Lung (tissue), 12 donors: Measurements from ENCODE around the gene UGT1A3. TPM values are rescaled to one million over a fixed set of nuclear protein-coding genes. Genes with fewer than 3 reads are reported as not detected.
A peak's percentile ranks its signal among the peaks of the same experiment; 100 is the strongest.

ENCODE experiments used
- ATAC-seq: fragments of 200-7000 bp; cut with Tn5 transposase; one replicate; pipeline ENCODE4 v1.9.1; 2020; ENCODE audit warnings: moderate number of reproducible peaks; ENCODE audit not compliant: insufficient read depth, low FRiP score
- DNase-seq, 3 donors: peaks; one replicate each; pipeline ENCODE4 v3.0.0-alpha.2; 2013 to 2017
- H3K27ac ChIP-seq, 2 donors: one replicate each; pipeline ENCODE4 v1.5.1; 2013; ENCODE audit warnings: mild to moderate bottlenecking in 2 of 2, moderate library complexity in 2 of 2, control low read depth in 1 of 2, inconsistent platforms in 1 of 2, low read depth in 1 of 2, low read length in 1 of 2
- H3K27me3 ChIP-seq, 3 donors: one replicate each; pipeline ENCODE4 v1.5.1; 2013; ENCODE audit warnings: low read length in 2 of 3; ENCODE audit not compliant: control insufficient read depth in 3 of 3, insufficient read depth in 3 of 3
- H3K36me3 ChIP-seq, 4 donors: one replicate each; pipeline ENCODE4 v1.5.1; 2013; ENCODE audit warnings: low read length in 4 of 4, mild to moderate bottlenecking in 1 of 4, moderate library complexity in 1 of 4; ENCODE audit not compliant: control insufficient read depth in 4 of 4, insufficient read depth in 4 of 4
- H3K4me1 ChIP-seq, 5 donors: one replicate each; pipeline ENCODE4 v1.5.1; 2013; ENCODE audit warnings: low read length in 5 of 5, mild to moderate bottlenecking in 2 of 5, moderate library complexity in 1 of 5; ENCODE audit not compliant: control insufficient read depth in 5 of 5, insufficient read depth in 5 of 5
- H3K4me3 ChIP-seq: one replicate; pipeline ENCODE4 v1.5.1; 2013; ENCODE audit warnings: mild to moderate bottlenecking, control low read depth, moderate library complexity
- H3K9ac ChIP-seq, 2 donors: one replicate each; pipeline ENCODE4 v1.5.1; 2013; ENCODE audit warnings: low read length in 2 of 2, control low read depth in 1 of 2; ENCODE audit not compliant: insufficient read depth in 1 of 2
- H3K9me3 ChIP-seq, 4 donors: one replicate each; pipeline ENCODE4 v1.5.1; 2013; ENCODE audit warnings: low read length in 3 of 4, mild to moderate bottlenecking in 1 of 4, moderate library complexity in 1 of 4; ENCODE audit not compliant: control insufficient read depth in 4 of 4, insufficient read depth in 3 of 4
- CTCF ChIP-seq: IDR thresholded peaks from 2 replicates; pipeline ENCODE4 v1.5.1; 2012; ENCODE audit warnings: mild to moderate bottlenecking; ENCODE audit errors: control extremely low read depth, extremely low read depth
- WGBS, 2 donors: extraction: QIAGEN DNeasy Blood & Tissue Kit; methylation state at CpG; one replicate each; pipeline ENCODE4 v1.1.7; 2013; 5-methylcytosine and 5-hydroxymethylcytosine counted together
- polyA plus RNA-seq, 2 donors: library from polyadenylated mRNA; stranded (reverse); fragments of 200-250 nt; gene quantifications; one replicate each; pipeline ENCODE4 v1.2.1, GENCODE V29; 2013
- total RNA-seq, 2 donors: library from RNA; depleted of rRNA in 1 of 2; stranded (reverse); fragments of >200 nt in 1 of 2; gene quantifications; one replicate each; pipeline ENCODE4 v1.2.1, GENCODE V29; 2014 to 2021
- donor health status: control.
- donor health status: control.
- donor health status: Bipolar disorder and iron deficiency.
- donor health status: healthy.
- donor health status: DM: yes; HTN: yes; CAD: no.

UGT1A3 gene
- total and polyA plus RNA-seq, 4 donors, result not detected

- no peaks in the 10 kb centered on the region for H3K36me3 ChIP-seq
- H3K27ac ChIP-seq, result no peak overlapping the region
- H3K27me3 ChIP-seq, result no peaks in the 10 kb centered on the region
- 73 to 86% methylated on average over 10 of the region's 10 CpGs for WGBS, 2 donors
- no peak for TF ChIP-seq CTCF
- no peaks in the 10 kb centered on the region for H3K4me1 ChIP-seq
- DNase-seq (no peak), ATAC-seq (no peak)
- H3K9ac ChIP-seq, result no peak overlapping the region
- no peaks in the 10 kb centered on the region for H3K9me3 ChIP-seq
- H3K4me3 ChIP-seq, result no peak overlapping the region
Measured at GRCh38 chr2:233707940-233708644, 20.8 kb upstream of the UGT1A3 start.

DNA sequence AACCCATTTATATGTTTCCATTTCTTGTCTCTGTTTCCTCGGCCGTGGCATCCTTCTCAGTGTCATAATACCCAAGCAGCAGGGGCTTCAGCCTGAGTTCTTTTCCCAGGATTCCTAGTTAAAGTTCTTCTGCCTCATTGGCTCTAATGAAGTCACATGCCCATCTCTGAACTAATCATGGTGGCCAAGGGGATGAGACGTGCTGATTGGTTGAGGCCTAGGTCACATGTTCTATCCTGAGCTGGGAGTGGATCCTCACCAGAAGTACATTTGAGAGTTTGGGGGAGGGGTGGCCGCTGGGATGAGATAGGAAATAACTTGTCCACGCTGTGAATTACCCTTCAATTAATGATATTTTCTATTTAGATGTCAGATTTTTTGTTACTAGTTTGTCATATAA is 19.9 kb upstream of the UGT1A3 start:
- no peaks in the 10 kb centered on the region for H3K9me3 ChIP-seq
- no peak overlapping the region for H3K27ac ChIP-seq
- no peak for ATAC-seq
- H3K27me3 ChIP-seq, result no peaks in the 10 kb centered on the region
- H3K4me1 ChIP-seq, result no peaks in the 10 kb centered on the region
- no peak overlapping the region for H3K9ac ChIP-seq
- no peak overlapping the region for H3K4me3 ChIP-seq
- 80 to 89% methylated on average over 5 of the region's 5 CpGs for WGBS, 2 donors
- no peaks in the 10 kb centered on the region for H3K36me3 ChIP-seq
- no peak for DNase-seq
- TF ChIP-seq CTCF, result no peak

- ATAC-seq, result peak; percentile 72
- DNase-seq, result peak; percentile 78 to 84 (median 83)
- Histone ChIP-seq H3K4me1 (no peaks in the 10 kb centered on the region), H3K9me3 (no peaks in the 10 kb centered on the region), H3K27me3 (no peaks in the 10 kb centered on the region), H3K36me3 (no peaks in the 10 kb centered on the region), H3K27ac (no peak overlapping the region), H3K9ac (no peak overlapping the region), H3K4me3 (no peak overlapping the region)
- WGBS, 2 donors, result 38 to 42% methylated on average over 11 of the region's 11 CpGs
- peak; percentile 55 for TF ChIP-seq CTCF
Measured at GRCh38 chr2:233711312-233712008, 17.4 kb upstream of the UGT1A3 start.
